DOHH2 (cell line): ENCODE results near the gene NRCAM.

ENCODE experiments used
- H3F3A ChIP-seq: fragments of 200-600 bp; sonication (generic), shearing (Covaris generic); 2 replicates; pipeline ENCODE4 v1.6.0; 2016; ENCODE audit warnings: antibody characterized with exemption, mild to moderate bottlenecking; ENCODE audit not compliant: control insufficient read depth, insufficient read depth
- H3K27ac ChIP-seq: fragments of 200-600 bp; sonication (generic); 2 replicates; pipeline ENCODE4 v1.5.1; 2014; ENCODE audit warnings: low read depth, mild to moderate bottlenecking, low read length, moderate library complexity
- H3K27me3 ChIP-seq: fragments of 200-600 bp; sonication (generic); 2 replicates; pipeline ENCODE4 v1.6.1; 2014; ENCODE audit warnings: mild to moderate bottlenecking, low read length, mixed read lengths; ENCODE audit not compliant: control insufficient read depth
- H3K36me3 ChIP-seq: fragments of 200-600 bp; sonication (generic); 2 replicates; pipeline ENCODE4 v1.6.1; 2014; ENCODE audit warnings: mild to moderate bottlenecking, low read length, moderate library complexity, mixed read lengths; ENCODE audit not compliant: control insufficient read depth
- H3K4me1 ChIP-seq: fragments of 200-600 bp; sonication (generic); 2 replicates; pipeline ENCODE4 v1.6.1; 2014; ENCODE audit warnings: mild to moderate bottlenecking, low read length, mixed read lengths; ENCODE audit not compliant: control insufficient read depth
- H3K4me2 ChIP-seq: fragments of 200-600 bp; sonication (generic); 2 replicates; pipeline ENCODE4 v1.6.0; 2014; ENCODE audit warnings: mild to moderate bottlenecking, low read length, moderate library complexity
- H3K4me3 ChIP-seq: fragments of 200-600 bp; sonication (generic); 2 replicates; pipeline ENCODE4 v1.5.1; 2014; ENCODE audit warnings: mild to moderate bottlenecking, low read length, mixed read lengths
- H3K79me2 ChIP-seq: fragments of 200-600 bp; sonication (generic); 2 replicates; pipeline ENCODE4 v1.6.1; 2014; ENCODE audit warnings: mild to moderate bottlenecking, low read length, mixed read lengths; ENCODE audit not compliant: control insufficient read depth
- H3K9me2 ChIP-seq: fragments of 200-600 bp; sonication (generic); replicated peaks from 2 replicates; pipeline ENCODE4 v1.6.1; 2014; ENCODE audit warnings: mild to moderate bottlenecking, low read length, mixed read lengths; ENCODE audit not compliant: control insufficient read depth
- H3K9me3 ChIP-seq: fragments of 200-600 bp; sonication (generic); 2 replicates; pipeline ENCODE4 v1.6.1; 2014; ENCODE audit warnings: antibody characterized with exemption, low read length, mixed read lengths; ENCODE audit not compliant: control insufficient read depth, insufficient read depth
- H4K20me1 ChIP-seq: fragments of 200-600 bp; sonication (generic); 2 replicates; pipeline ENCODE4 v1.6.0; 2014; ENCODE audit warnings: low read depth, mild to moderate bottlenecking, antibody characterized with exemption, low read length, moderate library complexity; ENCODE audit not compliant: control insufficient read depth, insufficient read depth
- EZH2phosphoT487 ChIP-seq: fragments of 200-600 bp; sonication (generic); IDR thresholded peaks from 2 replicates; pipeline ENCODE4 v1.6.1; 2017; ENCODE audit warnings: borderline replicate concordance, mild to moderate bottlenecking, antibody characterized with exemption, low read length, moderate library complexity, mixed read lengths
- TF ChIP-seq, protein P1 (sequence below): fragments of 200-600 bp; sonication (generic); IDR thresholded peaks from one replicate; pipeline ENCODE4 v1.5.1; 2014; ENCODE audit warnings: antibody characterized with exemption, mild to moderate bottlenecking, low read depth, low read length; ENCODE audit not compliant: poor library complexity, severe bottlenecking

Gene NRCAM

GRCh38 chr7:108406222-108406890 lies 49.9 kb downstream of the NRCAM start:
- H3K4me2 ChIP-seq = no peak overlapping the region
- H3K27me3 ChIP-seq = peaks cover 8% of the 10 kb centered on the region
- H3F3A ChIP-seq = no peaks in the 10 kb centered on the region
- H3K9me3 ChIP-seq = no peaks in the 10 kb centered on the region
- H3K36me3 ChIP-seq = no peaks in the 10 kb centered on the region
- no peaks in the 10 kb centered on the region for H4K20me1 ChIP-seq
- no peak overlapping the region for H3K4me3 ChIP-seq
- H3K9me2 ChIP-seq = no peaks in the 10 kb centered on the region
- H3K79me2 ChIP-seq = no peaks in the 10 kb centered on the region
- TF ChIP-seq EZH2phosphoT487 = no peak
- TF ChIP-seq, protein P1, sequence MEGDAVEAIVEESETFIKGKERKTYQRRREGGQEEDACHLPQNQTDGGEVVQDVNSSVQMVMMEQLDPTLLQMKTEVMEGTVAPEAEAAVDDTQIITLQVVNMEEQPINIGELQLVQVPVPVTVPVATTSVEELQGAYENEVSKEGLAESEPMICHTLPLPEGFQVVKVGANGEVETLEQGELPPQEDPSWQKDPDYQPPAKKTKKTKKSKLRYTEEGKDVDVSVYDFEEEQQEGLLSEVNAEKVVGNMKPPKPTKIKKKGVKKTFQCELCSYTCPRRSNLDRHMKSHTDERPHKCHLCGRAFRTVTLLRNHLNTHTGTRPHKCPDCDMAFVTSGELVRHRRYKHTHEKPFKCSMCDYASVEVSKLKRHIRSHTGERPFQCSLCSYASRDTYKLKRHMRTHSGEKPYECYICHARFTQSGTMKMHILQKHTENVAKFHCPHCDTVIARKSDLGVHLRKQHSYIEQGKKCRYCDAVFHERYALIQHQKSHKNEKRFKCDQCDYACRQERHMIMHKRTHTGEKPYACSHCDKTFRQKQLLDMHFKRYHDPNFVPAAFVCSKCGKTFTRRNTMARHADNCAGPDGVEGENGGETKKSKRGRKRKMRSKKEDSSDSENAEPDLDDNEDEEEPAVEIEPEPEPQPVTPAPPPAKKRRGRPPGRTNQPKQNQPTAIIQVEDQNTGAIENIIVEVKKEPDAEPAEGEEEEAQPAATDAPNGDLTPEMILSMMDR = no peak
- H3K4me1 ChIP-seq = no peaks in the 10 kb centered on the region
- H3K27ac ChIP-seq = no peak overlapping the region

- Histone ChIP-seq H3K4me3 (no peak overlapping the region), H3K79me2 (no peaks in the 10 kb centered on the region), H3K4me2 (no peak overlapping the region), H3K9me3 (no peaks in the 10 kb centered on the region), H3F3A (no peaks in the 10 kb centered on the region), H3K4me1 (no peaks in the 10 kb centered on the region), H4K20me1 (no peaks in the 10 kb centered on the region), H3K9me2 (no peaks in the 10 kb centered on the region), H3K27ac (no peak overlapping the region), H3K27me3 (peaks cover 10% of the 10 kb centered on the region), H3K36me3 (no peaks in the 10 kb centered on the region)
- TF ChIP-seq, protein P1 = no peak
- no peak for TF ChIP-seq EZH2phosphoT487
These were observed 51.5 kb downstream of the NRCAM start for GRCh38 chr7:108404509-108405420.

DNA sequence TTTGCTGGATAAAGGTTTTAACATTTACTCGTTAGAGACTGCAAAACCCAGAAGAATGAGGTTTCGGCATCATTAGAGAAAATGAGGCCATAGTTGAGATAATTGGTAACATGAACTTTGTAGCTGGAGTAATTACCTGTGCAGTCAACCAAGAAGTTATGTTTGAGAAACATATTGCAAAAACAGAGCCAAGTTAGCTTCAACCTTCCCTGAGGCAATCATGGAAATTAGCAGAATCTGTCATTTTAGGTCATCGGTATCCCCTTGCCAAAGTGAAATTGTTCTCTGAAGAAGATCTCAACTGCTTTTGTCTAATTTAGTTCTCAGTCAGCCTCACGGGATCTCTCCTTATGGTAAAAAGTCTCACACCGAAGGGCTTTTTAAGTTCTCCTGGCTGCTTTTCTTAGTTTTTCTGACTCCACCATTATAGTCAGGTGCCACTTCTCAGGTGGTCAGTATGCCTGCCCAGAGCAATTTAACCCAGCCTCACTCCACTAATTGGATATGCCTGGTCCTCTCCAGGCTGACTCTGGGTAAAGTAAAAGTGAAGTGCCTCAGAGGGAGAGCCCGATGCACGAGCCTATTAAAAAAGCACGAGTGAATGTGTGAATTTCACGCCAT lies 52.5 kb downstream of the NRCAM start:
- no peaks in the 10 kb centered on the region for H3K79me2 ChIP-seq
- no peak overlapping the region for H3K4me3 ChIP-seq
- no peaks in the 10 kb centered on the region for H3K9me3 ChIP-seq
- H3K9me2 ChIP-seq = no peaks in the 10 kb centered on the region
- H4K20me1 ChIP-seq = no peaks in the 10 kb centered on the region
- no peaks in the 10 kb centered on the region for H3K4me1 ChIP-seq
- H3F3A ChIP-seq = no peaks in the 10 kb centered on the region
- no peak for TF ChIP-seq EZH2phosphoT487
- TF ChIP-seq, protein P1 = no peak
- no peak overlapping the region for H3K4me2 ChIP-seq
- peaks cover 11% of the 10 kb centered on the region for H3K27me3 ChIP-seq
- H3K27ac ChIP-seq = no peak overlapping the region
- H3K36me3 ChIP-seq = no peaks in the 10 kb centered on the region
